Fibroblast of mammary gland (primary cell): ENCODE results near the gene PLAU.

Source experiments
- DNase-seq: peaks from one replicate; pipeline ENCODE4 v3.0.0-alpha.2; 2010; ENCODE audit warnings: low read depth
- H3K4me3 ChIP-seq: 2 replicates; pipeline ENCODE4 v1.5.1; 2011; ENCODE audit warnings: low read depth, mild to moderate bottlenecking, low read length, moderate library complexity; ENCODE audit not compliant: control insufficient read depth
- CTCF ChIP-seq: conservative IDR thresholded peaks from 2 replicates; pipeline ENCODE4 v1.5.1; 2011; ENCODE audit warnings: low read depth, low read length, inconsistent platforms; ENCODE audit not compliant: control insufficient read depth, insufficient read depth

Gene PLAU

GRCh38 chr10:73907841-73908517, 3.0 kb upstream of the PLAU start:
- no peak for TF ChIP-seq CTCF
- DNase-seq: peak; percentile 91
- H3K4me3 ChIP-seq: no peak overlapping the region

GRCh38 chr10:73908853-73909539, 1.9 kb upstream of the PLAU start:
- no peak overlapping the region for H3K4me3 ChIP-seq
- peak; percentile 98 for DNase-seq
- no peak for TF ChIP-seq CTCF

- TF ChIP-seq CTCF: no peak
- DNase-seq: no peak
- H3K4me3 ChIP-seq: no peak overlapping the region
Measured at GRCh38 chr10:73909540-73910115, 1.3 kb upstream of the PLAU start.

DNA sequence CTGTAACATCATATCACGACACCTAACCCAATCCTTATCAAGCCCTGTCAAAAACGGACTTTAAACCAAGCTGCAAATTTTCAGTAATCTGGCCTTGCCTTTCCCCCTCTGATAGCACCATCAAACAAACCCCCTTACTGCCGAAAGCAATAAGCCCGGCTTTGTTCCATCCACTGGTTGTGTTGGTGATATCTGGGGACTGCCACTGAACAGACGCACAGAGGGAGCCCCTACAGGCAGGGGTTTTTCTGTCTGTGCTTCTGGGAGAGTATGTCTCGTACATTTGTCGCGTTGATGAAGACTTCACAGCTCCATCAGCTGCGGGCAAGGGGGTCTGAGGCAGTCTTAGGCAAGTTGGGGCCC, 550 bp upstream of the PLAU start:
- DNase-seq: no peak
- TF ChIP-seq CTCF: no peak
- H3K4me3 ChIP-seq: peak overlapping the region; percentile 58

- no peak for DNase-seq
- peak overlapping the region; percentile 58 for H3K4me3 ChIP-seq
- no peak for TF ChIP-seq CTCF
Measured at GRCh38 chr10:73911553-73912004, 647 bp downstream of the PLAU start.

GRCh38 chr10:73914036-73914435, 3.1 kb downstream of the PLAU start:
- no peak for TF ChIP-seq CTCF
- H3K4me3 ChIP-seq: no peak overlapping the region
- DNase-seq: no peak
